Measurements from ENCODE around the gene C12orf75.

Gene C12orf75

GRCh38 chr12:105315130-105315529 lies 15.4 kb upstream of the C12orf75 start:
- DNase-seq (ENCODE audit: low read depth), result no peak
- H3K4me3 ChIP-seq (ENCODE audit: low read depth, low read length), result no peak overlapping the region
- no peak for TF ChIP-seq CTCF (conservative IDR thresholded peaks at IDR 0.05; ENCODE audit: low read depth, low read length)

DNA sequence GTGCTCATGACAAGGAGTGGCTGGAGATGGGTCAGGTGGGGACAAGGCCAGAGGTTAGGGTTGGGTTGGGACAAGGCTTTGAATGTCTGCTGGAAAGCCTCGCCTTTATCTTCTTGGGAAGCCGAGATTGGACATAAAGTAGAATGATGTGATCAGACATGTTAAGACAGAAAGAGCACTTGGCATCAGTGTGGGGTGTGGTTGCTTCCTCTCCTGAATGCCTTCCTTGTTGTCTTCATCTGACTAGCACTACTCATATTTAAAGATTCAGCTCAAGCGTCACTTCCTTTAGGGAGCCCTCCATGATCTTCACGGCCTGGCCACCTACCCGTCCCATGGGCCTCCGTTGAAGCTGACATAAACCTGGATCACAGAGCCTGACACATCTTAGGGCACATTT lies 14.8 kb upstream of the C12orf75 start:
- H3K4me3 ChIP-seq (ENCODE audit: low read depth, low read length), result no peak overlapping the region
- TF ChIP-seq CTCF (conservative IDR thresholded peaks at IDR 0.05; ENCODE audit: low read depth, low read length), result no peak
- DNase-seq (ENCODE audit: low read depth), result no peak

DNA sequence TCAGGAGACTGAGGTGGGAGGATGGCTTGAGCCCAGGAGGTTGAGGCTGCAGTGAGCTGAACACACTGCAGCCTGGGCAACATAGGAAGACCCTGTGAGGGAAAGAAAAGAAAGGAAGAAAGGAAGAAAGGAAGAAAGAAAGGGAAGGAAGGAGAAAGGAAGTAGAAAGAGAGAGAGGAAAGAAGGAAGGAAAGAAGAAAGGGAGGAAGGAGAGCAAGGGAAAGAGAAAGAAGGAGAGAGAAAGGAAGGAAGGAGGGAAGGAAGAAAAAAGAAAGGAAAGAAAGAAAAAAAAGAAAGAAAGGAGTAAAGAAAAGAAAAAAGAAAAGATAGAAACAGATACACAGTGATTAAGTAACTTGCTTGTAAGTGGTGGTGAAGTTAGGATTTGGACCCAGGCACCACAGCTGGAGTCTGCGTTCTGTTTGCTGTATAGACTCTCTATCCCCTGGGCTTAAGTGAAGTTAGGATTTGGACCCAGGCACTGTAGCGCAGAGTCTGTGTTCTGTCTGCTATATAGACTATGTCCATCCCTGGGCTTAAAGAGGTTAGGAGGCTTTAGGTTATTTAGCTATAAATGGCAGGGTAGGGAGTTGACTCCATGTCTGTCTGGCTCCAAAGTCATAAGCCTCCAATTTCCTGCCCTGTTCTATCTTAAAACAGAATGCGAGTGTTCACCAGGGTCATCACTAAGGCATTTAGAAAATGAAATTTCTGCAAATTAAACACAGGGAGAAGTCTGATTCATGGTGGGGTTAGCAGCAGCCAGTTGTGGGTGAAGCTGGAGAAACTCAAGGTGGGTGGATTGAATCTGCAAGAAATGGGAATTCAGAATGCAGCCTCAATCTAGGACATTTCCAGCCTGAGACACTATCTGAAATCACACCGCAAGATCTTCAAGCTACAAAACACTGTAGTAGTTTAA lies 13.3 kb upstream of the C12orf75 start:
- no peak for DNase-seq (ENCODE audit: low read depth)
- TF ChIP-seq CTCF (conservative IDR thresholded peaks at IDR 0.05; ENCODE audit: low read depth, low read length), result no peak
- H3K4me3 ChIP-seq (ENCODE audit: low read depth, low read length), result no peak overlapping the region

- no peak for DNase-seq (ENCODE audit: low read depth)
- no peak for TF ChIP-seq CTCF (conservative IDR thresholded peaks at IDR 0.05; ENCODE audit: low read depth, low read length)
- no peak overlapping the region for H3K4me3 ChIP-seq (ENCODE audit: low read depth, low read length)
Observed at GRCh38 chr12:105317942-105318621, 12.4 kb upstream of the C12orf75 start.

GRCh38 chr12:105318651-105319483 lies 11.6 kb upstream of the C12orf75 start:
- no peak for DNase-seq (ENCODE audit: low read depth)
- no peak for TF ChIP-seq CTCF (conservative IDR thresholded peaks at IDR 0.05; ENCODE audit: low read depth, low read length)
- no peak overlapping the region for H3K4me3 ChIP-seq (ENCODE audit: low read depth, low read length)

- no peak overlapping the region for H3K4me3 ChIP-seq (ENCODE audit: low read depth, low read length)
- no peak for DNase-seq (ENCODE audit: low read depth)
- TF ChIP-seq CTCF (conservative IDR thresholded peaks at IDR 0.05; ENCODE audit: low read depth, low read length), result peak; percentile 22
Observed at GRCh38 chr12:105319691-105320209, 10.7 kb upstream of the C12orf75 start.

All from choroid plexus epithelial cell (primary cell).